ENCODE measurements around the gene ANK2. TPM values are rescaled to one million over a fixed set of nuclear protein-coding genes. Genes with fewer than 3 reads are reported as not detected.

ANK2 gene
- total and polyA plus RNA-seq, 4 donors = 0.32 to 2.2 (median 1.0) TPM

GRCh38 chr4:113285501-113285900, 236.0 kb downstream of the ANK2 start:
- Histone ChIP-seq H3K36me3 (ENCODE audit: control insufficient read depth in 4 of 4, insufficient read depth in 3 of 4, low read depth in 1 of 4, low read length in 3 of 4) (no peaks in the 10 kb centered on the region), H3K27me3 (ENCODE audit: control insufficient read depth in 4 of 4, insufficient read depth in 4 of 4, low read length in 3 of 4) (no peaks in the 10 kb centered on the region), H3K9me3 (ENCODE audit: control insufficient read depth in 4 of 4, low read length in 3 of 4) (no peaks in the 10 kb centered on the region), H3K4me3 (ENCODE audit: low read depth in 1 of 3, low read length in 3 of 3) (no peak overlapping the region), H3K27ac (ENCODE audit: low read depth in 1 of 2, low read length in 2 of 2) (no peak overlapping the region), H3K9ac (ENCODE audit: low read depth in 1 of 2, low read length in 2 of 2) (no peak overlapping the region), H3K4me1 (ENCODE audit: control insufficient read depth in 4 of 4, insufficient read depth in 4 of 4, low read length in 3 of 4) (no peaks in the 10 kb centered on the region)
- no peak for DNase-seq (ENCODE audit: low spot score)
- 91% methylated on average over 4 of the region's 4 CpGs for WGBS
- TF ChIP-seq ATF3 (IDR thresholded peaks at IDR 0.05) (no peak), GABPA (IDR thresholded peaks at IDR 0.05 in 1 of 2, conservative IDR thresholded peaks at IDR 0.05 in 1 of 2) (no peak), ZBTB33 (IDR thresholded peaks at IDR 0.05) (no peak), JUND (IDR thresholded peaks at IDR 0.05) (no peak), HNF4A (conservative IDR thresholded peaks at IDR 0.05) (no peak), FOXA2 (IDR thresholded peaks at IDR 0.05) (no peak), REST (IDR thresholded peaks at IDR 0.05) (no peak), MAX (IDR thresholded peaks at IDR 0.05) (no peak), SP1 (IDR thresholded peaks at IDR 0.05) (no peak), EGR1 (IDR thresholded peaks at IDR 0.05; ENCODE audit: low read depth in 2 of 2) (no peak), TAF1 (conservative IDR thresholded peaks at IDR 0.05) (no peak), RAD21 (IDR thresholded peaks at IDR 0.05) (no peak), RXRA (IDR thresholded peaks at IDR 0.05) (no peak), NR2F2 (IDR thresholded peaks at IDR 0.05) (no peak), HNF4G (IDR thresholded peaks at IDR 0.05) (no peak), YY1 (IDR thresholded peaks at IDR 0.05) (no peak), FOXA1 (IDR thresholded peaks at IDR 0.05) (no peak)
- TF ChIP-seq, protein P1, sequence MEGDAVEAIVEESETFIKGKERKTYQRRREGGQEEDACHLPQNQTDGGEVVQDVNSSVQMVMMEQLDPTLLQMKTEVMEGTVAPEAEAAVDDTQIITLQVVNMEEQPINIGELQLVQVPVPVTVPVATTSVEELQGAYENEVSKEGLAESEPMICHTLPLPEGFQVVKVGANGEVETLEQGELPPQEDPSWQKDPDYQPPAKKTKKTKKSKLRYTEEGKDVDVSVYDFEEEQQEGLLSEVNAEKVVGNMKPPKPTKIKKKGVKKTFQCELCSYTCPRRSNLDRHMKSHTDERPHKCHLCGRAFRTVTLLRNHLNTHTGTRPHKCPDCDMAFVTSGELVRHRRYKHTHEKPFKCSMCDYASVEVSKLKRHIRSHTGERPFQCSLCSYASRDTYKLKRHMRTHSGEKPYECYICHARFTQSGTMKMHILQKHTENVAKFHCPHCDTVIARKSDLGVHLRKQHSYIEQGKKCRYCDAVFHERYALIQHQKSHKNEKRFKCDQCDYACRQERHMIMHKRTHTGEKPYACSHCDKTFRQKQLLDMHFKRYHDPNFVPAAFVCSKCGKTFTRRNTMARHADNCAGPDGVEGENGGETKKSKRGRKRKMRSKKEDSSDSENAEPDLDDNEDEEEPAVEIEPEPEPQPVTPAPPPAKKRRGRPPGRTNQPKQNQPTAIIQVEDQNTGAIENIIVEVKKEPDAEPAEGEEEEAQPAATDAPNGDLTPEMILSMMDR (IDR thresholded peaks at IDR 0.05; ENCODE audit: low read depth, low read length, missing input control) = no peak

Data from liver (tissue), 9 donors.